ENCODE measurements around the gene RXRA. TPM values are rescaled to one million over a fixed set of nuclear protein-coding genes. Genes with fewer than 3 reads are reported as not detected.
A peak's percentile ranks its signal among the peaks of the same experiment; 100 is the strongest.

The RXRA gene
- total RNA-seq, 1 experiment from 2014 or later, result 23.2 TPM

DNA sequence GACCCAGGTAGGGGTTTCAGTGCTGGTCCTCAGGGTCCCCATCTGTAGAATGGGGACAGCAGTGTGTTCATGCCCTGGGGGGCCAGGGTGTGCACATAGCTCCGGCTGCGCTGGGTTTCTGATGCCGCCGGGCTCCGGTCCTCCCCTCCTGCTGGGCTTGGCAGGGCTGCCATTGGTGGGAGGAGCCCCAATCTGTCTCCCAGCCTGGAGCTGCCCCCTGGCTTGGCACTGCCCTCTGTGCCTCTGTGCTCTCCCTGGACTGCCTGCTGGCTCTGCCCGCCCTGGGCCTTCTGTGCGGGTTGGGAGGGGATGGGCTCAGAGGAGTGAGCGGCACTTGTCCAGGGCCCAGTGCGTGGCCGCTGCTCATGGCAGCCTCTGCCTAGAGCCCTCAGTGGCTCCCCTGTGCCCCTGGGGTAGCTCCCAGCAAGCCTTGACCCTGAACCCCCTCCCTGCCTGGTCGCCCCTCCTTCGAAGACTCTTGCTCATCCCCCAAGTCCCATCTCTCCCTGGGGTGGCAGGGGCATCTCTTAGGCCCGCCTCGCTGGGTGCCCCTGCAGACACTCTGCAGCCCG, 35.7 kb downstream of the RXRA start:
- no peak for DNase-seq
- H3K4me3 ChIP-seq (ENCODE audit: insufficient read depth, low read depth, low read length), result no peak overlapping the region
- no peaks in the 10 kb centered on the region for H3K36me3 ChIP-seq (replicated peaks; ENCODE audit: control insufficient read depth, insufficient read depth, low read length)
- no peaks in the 10 kb centered on the region for H3K27me3 ChIP-seq (ENCODE audit: control insufficient read depth, insufficient read depth, low read length)

DNA sequence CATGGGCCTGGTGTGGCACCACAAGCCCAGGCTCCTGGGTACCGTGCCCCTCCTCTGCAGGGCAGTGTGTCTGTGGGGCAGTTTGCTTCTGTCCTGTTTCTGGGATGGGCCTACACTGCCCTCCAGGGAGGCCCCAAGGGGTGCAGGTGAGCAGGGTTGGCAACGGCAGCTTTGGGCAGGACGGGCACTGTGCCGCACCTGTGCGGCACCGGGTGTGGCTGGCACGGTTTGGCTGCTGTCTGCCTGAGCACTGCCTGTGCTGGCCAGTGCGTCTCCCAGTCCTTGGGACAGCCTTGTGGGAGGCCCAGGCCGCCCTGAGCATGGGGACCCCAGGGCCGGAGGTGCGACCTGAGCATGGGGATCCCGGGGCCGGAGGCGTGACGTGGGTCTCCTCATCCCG, 37.2 kb downstream of the RXRA start:
- Histone ChIP-seq H3K27me3 (ENCODE audit: control insufficient read depth, insufficient read depth, low read length) (no peaks in the 10 kb centered on the region), H3K36me3 (replicated peaks; ENCODE audit: control insufficient read depth, insufficient read depth, low read length) (no peaks in the 10 kb centered on the region), H3K4me3 (ENCODE audit: insufficient read depth, low read depth, low read length) (no peak overlapping the region)
- DNase-seq, result peak; percentile 70

DNA sequence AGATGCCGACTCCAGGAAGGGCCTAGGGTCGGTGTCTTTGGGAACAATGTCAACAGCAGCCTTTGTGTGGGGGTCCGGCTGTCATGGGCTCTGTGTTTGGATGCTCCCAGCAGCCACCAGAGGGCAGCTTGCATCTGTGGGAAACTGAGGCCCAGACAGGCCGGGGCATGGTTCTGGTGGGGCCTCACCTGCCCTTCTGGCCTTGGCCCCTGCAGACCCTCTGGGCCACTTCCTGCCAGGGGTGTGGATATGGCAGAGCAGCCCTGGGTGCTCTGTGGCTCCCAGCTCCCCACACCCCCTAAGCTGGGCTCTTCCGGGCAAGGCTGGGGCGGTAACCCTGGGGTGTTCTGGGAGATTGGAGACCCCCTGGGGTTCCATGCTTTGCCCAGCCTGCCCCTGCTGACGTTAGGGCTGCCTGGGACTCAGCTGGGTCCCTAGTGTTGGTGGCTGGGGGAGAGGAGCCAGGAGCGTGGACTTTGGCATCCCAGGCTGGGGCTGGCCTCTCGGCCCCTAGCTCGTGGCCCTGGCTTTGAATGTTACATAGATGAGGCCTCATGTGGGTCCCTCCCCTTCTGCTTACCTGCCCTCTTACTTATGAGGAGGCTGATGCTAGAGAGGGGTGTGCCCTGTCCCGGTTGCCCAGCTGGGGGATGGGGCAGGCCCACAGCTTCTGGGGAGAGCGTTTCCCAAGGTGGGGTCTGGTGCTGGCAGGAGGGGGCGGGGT, 38.3 kb downstream of the RXRA start:
- no peaks in the 10 kb centered on the region for H3K36me3 ChIP-seq (replicated peaks; ENCODE audit: control insufficient read depth, insufficient read depth, low read length)
- no peaks in the 10 kb centered on the region for H3K27me3 ChIP-seq (ENCODE audit: control insufficient read depth, insufficient read depth, low read length)
- H3K4me3 ChIP-seq (ENCODE audit: insufficient read depth, low read depth, low read length), result no peak overlapping the region
- DNase-seq, result peak; percentile 74

DNA sequence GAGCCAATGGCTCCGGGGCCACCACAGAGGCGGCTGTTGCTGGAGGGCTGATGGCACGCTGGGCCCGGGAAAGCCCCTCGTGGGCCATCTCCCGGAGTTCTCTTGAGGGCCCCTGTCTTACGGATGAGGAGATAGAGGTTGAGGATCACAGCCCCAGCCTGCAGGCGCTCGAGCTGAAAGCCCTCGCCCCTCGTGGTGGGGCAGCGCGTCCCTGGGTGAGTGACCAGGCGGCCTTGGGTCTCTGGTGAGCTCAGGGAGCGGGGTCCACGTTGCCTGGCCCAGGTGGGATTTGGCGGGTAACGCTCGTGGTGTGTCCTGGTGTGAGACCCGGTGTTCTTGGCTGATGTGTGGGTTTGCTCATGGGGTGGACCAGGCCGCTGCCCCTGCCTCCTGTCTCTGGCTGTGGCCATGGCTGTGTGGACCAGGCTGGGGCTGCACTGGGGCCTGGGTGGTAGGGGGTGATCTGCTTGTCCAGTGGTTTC, 38.9 kb downstream of the RXRA start:
- Histone ChIP-seq H3K4me3 (ENCODE audit: insufficient read depth, low read depth, low read length) (no peak overlapping the region), H3K36me3 (replicated peaks; ENCODE audit: control insufficient read depth, insufficient read depth, low read length) (no peaks in the 10 kb centered on the region), H3K27me3 (ENCODE audit: control insufficient read depth, insufficient read depth, low read length) (no peaks in the 10 kb centered on the region)
- DNase-seq, result peak; percentile 71

DNA sequence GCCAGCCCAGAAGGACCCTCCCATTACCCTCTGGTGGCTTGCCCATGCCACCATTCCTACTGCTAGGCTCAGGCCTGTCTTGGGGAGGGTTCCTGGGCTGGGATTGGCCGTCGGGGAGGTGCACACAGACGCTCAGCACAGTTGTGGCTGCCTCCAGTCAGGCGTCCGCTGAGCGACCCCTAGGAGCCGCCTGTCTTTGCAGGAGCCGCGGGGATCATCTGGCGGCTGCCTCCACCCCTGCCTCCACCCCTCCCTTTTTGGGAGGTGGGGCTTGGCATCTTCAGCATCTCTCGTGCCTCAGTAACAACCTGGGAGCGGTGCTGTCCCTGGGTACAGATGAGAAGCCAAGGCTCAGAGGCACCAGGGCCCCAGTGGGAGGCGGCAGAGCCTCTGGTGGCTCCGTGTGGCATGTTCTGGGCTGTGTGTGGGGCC, 39.6 kb downstream of the RXRA start:
- DNase-seq, result no peak
- Histone ChIP-seq H3K36me3 (replicated peaks; ENCODE audit: control insufficient read depth, insufficient read depth, low read length) (no peaks in the 10 kb centered on the region), H3K4me3 (ENCODE audit: insufficient read depth, low read depth, low read length) (no peak overlapping the region), H3K27me3 (ENCODE audit: control insufficient read depth, insufficient read depth, low read length) (no peaks in the 10 kb centered on the region)

DNA sequence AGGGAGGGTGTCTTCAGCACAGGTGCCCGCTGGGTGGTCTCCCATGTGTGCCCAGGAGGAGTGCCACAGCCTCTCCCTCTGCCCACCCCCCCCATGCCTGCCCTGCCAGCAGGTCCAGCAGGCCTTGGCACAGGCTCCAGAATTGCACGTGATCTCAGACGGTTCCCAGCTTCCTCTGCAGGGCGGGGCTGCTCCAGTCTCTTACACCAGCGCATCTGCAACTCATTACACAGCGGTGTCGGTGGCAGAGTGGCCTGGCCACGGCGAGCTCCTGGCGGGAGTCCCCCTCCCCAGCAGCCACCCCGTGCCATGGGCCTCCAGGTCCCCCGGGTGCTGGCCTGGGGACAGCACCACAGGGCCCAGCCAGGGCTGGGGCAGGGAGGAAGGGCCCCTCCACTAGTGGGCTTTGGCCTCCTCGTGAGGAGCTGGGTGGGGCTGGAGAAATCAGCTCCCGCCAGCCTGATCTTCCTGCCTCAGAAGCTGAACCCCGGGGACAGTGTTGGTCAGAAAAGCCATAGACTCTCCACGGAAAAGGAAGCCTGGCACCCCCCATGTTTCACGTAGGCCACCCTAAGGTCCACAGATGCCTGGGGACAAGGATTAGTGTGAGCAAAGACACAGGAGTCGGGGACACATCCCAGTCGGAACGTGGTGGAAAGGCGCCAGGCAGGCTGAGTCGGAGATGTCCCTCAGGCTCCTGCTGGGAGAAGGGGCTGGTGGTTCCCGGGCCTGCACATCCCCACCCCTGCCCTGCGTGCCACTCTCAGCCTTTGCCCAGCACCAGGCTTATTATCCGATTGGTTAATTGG, 40.2 kb downstream of the RXRA start:
- Histone ChIP-seq H3K36me3 (replicated peaks; ENCODE audit: control insufficient read depth, insufficient read depth, low read length) (no peaks in the 10 kb centered on the region), H3K4me3 (ENCODE audit: insufficient read depth, low read depth, low read length) (no peak overlapping the region), H3K27me3 (ENCODE audit: control insufficient read depth, insufficient read depth, low read length) (no peaks in the 10 kb centered on the region)
- DNase-seq, result peak; percentile 69

DNA sequence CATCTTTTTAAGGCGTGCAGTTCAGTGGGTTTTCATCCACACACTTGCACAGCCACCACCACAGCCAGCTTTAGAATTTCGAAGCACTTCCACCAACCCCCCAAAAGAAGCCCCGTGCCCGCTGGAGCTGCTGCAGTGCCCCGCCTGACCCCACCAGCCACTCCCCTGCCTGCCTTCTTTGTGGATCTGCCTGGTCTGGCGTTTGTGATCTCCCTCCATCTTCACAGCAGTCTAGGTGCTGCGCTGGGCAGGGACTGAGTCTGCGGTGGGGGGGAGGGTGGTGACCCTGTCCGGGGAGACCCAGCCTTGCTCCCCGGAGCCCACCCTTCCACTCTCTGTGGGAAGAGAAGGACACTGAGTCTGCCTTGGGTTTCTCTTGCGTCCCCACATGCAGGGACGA, 40.8 kb downstream of the RXRA start:
- no peaks in the 10 kb centered on the region for H3K27me3 ChIP-seq (ENCODE audit: control insufficient read depth, insufficient read depth, low read length)
- no peaks in the 10 kb centered on the region for H3K36me3 ChIP-seq (replicated peaks; ENCODE audit: control insufficient read depth, insufficient read depth, low read length)
- no peak overlapping the region for H3K4me3 ChIP-seq (ENCODE audit: insufficient read depth, low read depth, low read length)
- DNase-seq, result peak; percentile 65

DNA sequence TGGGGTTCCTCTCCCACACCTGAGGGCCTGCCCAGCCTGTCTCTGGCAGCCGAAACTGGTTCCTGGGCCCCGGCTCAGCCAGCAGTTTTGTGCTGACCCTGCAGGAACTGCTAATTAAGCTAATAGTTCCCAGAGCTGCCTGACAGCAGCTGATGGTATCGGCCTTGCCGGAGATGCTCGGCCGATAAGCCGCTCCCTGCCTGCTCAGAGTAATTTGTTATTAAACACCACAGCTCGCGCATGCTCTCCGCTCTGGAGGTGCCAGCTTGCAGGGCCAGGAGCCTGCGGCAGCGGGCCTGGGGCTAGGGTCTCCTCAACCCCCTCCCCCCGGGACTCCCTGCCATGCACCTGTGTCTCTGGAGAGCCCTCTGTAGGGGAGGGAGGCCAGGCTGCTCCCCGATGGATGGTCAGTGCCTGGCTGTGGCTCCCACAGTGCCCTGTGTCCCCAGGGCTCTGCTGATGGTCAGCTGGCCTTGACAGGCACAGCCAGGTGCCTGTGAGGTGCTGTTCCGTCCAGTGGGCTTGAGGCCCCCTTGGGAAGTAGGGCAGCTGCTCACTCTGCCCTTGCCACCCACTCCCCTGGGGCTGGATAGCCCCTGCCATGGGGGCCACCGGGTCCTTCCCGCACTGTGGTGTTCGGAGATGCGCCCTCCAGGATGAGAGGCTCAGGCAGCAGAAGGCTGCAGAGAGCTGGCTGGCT, 41.7 kb downstream of the RXRA start:
- H3K4me3 ChIP-seq (ENCODE audit: insufficient read depth, low read depth, low read length), result no peak overlapping the region
- H3K27me3 ChIP-seq (ENCODE audit: control insufficient read depth, insufficient read depth, low read length), result no peaks in the 10 kb centered on the region
- H3K36me3 ChIP-seq (replicated peaks; ENCODE audit: control insufficient read depth, insufficient read depth, low read length), result no peaks in the 10 kb centered on the region
- DNase-seq, result peak; percentile 69

DNA sequence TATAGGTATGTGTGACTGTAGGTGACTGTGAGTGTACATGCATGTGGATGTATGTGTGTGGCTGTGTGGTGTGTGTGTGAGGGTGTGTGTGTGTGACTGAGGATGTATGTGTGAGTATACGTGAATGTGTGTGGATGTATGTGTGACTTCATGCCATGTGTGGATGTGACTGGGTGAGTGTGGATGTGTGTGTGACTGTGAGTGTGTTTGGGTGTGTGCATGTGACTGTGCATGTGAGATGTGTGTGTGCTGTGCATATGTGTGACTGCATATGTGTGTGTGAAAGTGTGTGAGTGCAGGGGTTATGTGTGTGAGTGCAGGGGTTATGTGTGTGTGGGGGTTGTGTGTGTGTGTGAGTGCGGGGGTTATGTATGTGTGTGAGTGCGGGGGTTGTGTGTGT, 42.3 kb downstream of the RXRA start:
- H3K4me3 ChIP-seq (ENCODE audit: insufficient read depth, low read depth, low read length), result no peak overlapping the region
- DNase-seq, result no peak
- no peaks in the 10 kb centered on the region for H3K27me3 ChIP-seq (ENCODE audit: control insufficient read depth, insufficient read depth, low read length)
- H3K36me3 ChIP-seq (replicated peaks; ENCODE audit: control insufficient read depth, insufficient read depth, low read length), result no peaks in the 10 kb centered on the region

DNA sequence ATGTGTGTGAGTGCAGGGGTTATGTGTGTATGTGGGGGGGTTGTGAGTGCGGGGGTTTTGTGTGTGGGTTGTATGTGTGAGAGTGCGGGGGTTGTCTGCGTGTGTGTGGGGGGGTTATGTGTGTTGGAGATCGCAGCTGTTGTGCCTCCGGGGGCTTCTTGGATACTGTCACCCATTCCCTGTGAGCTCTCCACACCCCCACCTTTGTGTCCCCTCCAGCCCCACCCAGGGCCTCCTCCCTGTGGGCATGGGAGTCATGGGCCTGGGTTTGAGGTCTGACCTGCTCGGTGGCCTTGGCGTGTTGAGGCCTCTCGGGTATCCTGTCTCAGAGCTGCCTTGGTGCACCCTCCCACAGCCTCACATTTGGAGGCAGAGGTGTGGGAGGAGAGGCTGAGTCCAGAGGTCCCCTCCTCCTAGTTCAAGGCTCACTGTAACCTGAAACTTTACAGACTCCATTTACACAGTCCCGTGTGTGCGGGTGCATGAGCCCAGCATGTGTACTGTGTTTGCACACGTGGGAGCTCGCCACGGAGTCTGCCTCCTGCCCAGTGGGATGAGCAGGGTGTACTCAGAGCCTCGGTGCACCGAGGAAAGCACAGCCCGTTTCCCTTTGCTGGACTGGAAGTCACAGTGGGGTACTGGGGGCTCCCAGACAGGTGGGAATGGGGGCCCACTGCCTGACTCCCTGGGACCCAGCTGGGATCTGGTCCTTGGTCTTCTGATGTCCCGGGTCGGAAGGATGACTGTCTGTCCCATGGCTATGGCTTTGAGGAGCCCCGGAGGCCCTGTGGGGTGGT, 43.4 kb downstream of the RXRA start:
- no peak for DNase-seq
- Histone ChIP-seq H3K27me3 (ENCODE audit: control insufficient read depth, insufficient read depth, low read length) (no peaks in the 10 kb centered on the region), H3K4me3 (ENCODE audit: insufficient read depth, low read depth, low read length) (no peak overlapping the region), H3K36me3 (replicated peaks; ENCODE audit: control insufficient read depth, insufficient read depth, low read length) (no peaks in the 10 kb centered on the region)

DNA sequence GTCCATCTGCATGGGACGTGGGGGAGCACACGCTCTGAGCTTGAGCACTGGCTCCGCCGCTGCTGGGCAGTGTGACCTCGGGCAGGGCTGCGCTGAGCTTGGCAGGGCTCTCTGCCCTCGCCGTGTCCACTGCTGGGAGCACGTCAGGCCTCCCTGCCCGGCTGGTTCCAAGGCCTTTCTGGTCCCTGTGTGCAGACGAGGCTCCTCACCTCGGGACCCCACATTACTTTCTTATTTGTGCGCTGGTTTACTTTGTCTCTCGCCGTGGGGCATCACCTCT, 43.9 kb downstream of the RXRA start:
- peak; percentile 66 for DNase-seq
- no peaks in the 10 kb centered on the region for H3K36me3 ChIP-seq (replicated peaks; ENCODE audit: control insufficient read depth, insufficient read depth, low read length)

DNA sequence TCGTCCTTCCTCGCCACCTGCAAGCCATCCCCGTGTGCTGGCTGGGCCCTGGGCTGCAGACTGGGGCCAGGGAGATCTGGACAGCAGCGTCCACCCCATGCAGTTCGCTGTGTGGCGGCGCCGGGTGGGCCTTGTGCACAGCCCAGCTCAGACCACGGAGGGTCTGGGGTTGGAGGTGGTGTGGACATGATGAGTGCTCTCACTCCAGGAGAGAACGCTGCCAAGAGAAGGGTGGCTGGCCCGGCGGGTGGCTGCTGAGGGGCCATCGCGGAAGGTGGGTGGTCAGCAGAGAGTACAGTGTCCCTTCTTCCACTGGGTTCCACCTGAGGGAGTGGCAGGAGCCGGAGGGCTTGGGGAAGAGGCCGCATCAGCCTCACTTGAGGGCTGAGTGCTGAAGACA, 44.4 kb downstream of the RXRA start:
- Histone ChIP-seq H3K27me3 (ENCODE audit: control insufficient read depth, insufficient read depth, low read length) (no peaks in the 10 kb centered on the region), H3K4me3 (ENCODE audit: insufficient read depth, low read depth, low read length) (no peak overlapping the region), H3K36me3 (replicated peaks; ENCODE audit: control insufficient read depth, insufficient read depth, low read length) (no peaks in the 10 kb centered on the region)
- peak; percentile 62 for DNase-seq

More for the DNA sequence above, 43.9 kb downstream of the RXRA start:
- no peak overlapping the region for H3K4me3 ChIP-seq (ENCODE audit: insufficient read depth, low read depth, low read length)
- no peaks in the 10 kb centered on the region for H3K27me3 ChIP-seq (ENCODE audit: control insufficient read depth, insufficient read depth, low read length)

DNA sequence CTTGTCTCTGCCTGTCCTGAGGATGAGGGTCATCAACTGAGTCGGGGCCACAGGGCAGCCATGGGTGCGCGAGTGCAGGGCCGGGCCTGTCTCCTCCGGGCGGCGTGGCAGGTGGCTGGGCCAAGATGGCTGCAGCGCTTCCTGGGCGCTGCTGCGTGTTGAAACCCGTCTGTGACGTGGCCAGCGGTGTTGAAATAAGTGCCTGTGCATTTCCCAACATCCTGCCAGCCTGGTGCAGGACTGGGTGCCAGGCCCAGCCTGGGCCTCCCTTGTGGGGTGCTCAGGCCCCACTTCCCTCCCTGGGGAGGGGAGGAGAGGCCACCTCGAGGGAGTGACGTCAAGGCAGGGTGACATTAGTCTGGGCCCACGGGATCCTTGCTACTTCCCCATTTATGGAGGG, 45.5 kb downstream of the RXRA start:
- no peak for DNase-seq
- no peaks in the 10 kb centered on the region for H3K27me3 ChIP-seq (ENCODE audit: control insufficient read depth, insufficient read depth, low read length)
- no peaks in the 10 kb centered on the region for H3K36me3 ChIP-seq (replicated peaks; ENCODE audit: control insufficient read depth, insufficient read depth, low read length)
- H3K4me3 ChIP-seq (ENCODE audit: insufficient read depth, low read depth, low read length), result no peak overlapping the region

Data from H7 (cell line).